ENCODE data around the gene HIRA.

GRCh38 chr22:19412478-19412877 lies 19.1 kb downstream of the HIRA start:
- no peak for TF ChIP-seq EZH2 (IDR thresholded peaks at IDR 0.05; ENCODE audit: borderline replicate concordance, low read depth, low read length, poor library complexity, severe bottlenecking)
- no peak for TF ChIP-seq CTCF (conservative IDR thresholded peaks at IDR 0.05; ENCODE audit: low read depth, low read length)
